Fibroblast of the aortic adventitia (primary cell): ENCODE measurements around the gene TP53. TPM values are rescaled to one million over a fixed set of nuclear protein-coding genes. Genes with fewer than 3 reads are reported as not detected.
"Not testable (repeated sequence)": the region's sequence is repeated elsewhere in the genome, so short reads cannot be mapped to it uniquely, and the experiment has no call there.

Source experiments
- DNase-seq: peaks from one replicate; pipeline ENCODE4 v3.0.0-alpha.2; 2010; ENCODE audit warnings: low read depth
- H3K4me3 ChIP-seq: 2 replicates; pipeline ENCODE4 v1.5.1; 2011; ENCODE audit warnings: low read depth, mild to moderate bottlenecking, control low read depth, low read length, moderate library complexity
- total RNA-seq: library from RNA; depleted of rRNA; stranded (reverse); fragments of >200 nt; gene quantifications from 2 replicates; pipeline ENCODE4 v1.2.3, GENCODE V29; 2012; ENCODE audit warnings: low replicate concordance
- TF ChIP-seq, protein P1 (sequence below): IDR thresholded peaks from 2 replicates; pipeline ENCODE4 v1.5.1; 2011; ENCODE audit warnings: mild to moderate bottlenecking, low read length, control low read depth, inconsistent platforms; ENCODE audit not compliant: insufficient read depth

Gene TP53
- total RNA-seq, 1 donor: 68.7 TPM

DNA sequence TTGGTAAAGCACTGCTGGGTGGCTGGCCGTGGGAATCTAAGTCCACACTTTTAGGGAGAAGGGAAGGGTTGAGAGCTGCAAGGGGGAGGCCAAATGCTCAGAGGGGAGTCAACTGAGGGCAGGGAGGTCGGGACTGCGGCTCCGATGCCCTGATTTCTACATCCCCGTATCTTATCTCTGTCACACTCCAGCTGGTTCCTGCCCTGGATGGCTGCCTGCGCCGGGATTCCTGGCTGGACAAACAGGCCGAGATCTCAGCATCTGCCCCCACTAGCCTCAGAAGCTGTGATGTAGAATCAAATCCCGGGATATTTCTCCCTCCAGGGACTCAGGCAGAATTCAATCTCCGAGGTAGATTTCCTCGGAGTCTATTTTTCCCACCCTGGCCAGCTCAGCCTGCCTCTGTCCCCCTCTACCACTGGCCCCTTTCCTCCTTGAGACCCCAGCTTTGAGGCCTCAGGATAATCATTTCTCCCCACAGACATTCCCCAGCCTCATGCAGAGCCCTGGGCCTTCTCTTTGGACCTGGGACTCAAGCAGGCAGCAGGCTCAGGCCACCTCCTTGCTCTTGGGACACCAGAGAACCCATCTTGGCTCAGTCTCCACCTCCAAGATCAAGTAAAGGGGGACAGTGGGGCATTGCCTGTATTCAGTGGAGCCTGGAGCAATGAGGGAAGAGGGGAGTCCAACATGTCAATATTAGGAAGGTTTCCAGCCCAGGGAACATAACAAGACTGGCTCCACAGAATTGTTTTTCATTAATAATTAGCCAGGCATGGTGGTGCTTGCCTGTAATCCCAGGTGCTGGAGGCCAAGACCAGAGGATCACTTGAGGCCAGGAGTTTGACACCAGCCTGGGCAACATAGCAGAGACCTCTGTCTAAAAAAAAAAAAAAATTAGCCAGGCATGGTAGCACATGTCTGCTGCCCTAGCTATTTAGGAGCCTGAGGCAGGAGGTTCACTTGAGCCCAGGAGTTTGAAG is 55.6 kb downstream of the TP53 start:
- TF ChIP-seq, protein P1, sequence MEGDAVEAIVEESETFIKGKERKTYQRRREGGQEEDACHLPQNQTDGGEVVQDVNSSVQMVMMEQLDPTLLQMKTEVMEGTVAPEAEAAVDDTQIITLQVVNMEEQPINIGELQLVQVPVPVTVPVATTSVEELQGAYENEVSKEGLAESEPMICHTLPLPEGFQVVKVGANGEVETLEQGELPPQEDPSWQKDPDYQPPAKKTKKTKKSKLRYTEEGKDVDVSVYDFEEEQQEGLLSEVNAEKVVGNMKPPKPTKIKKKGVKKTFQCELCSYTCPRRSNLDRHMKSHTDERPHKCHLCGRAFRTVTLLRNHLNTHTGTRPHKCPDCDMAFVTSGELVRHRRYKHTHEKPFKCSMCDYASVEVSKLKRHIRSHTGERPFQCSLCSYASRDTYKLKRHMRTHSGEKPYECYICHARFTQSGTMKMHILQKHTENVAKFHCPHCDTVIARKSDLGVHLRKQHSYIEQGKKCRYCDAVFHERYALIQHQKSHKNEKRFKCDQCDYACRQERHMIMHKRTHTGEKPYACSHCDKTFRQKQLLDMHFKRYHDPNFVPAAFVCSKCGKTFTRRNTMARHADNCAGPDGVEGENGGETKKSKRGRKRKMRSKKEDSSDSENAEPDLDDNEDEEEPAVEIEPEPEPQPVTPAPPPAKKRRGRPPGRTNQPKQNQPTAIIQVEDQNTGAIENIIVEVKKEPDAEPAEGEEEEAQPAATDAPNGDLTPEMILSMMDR: no peak
- H3K4me3 ChIP-seq: no peak overlapping the region
- DNase-seq: no peak

GRCh38 chr17:7629939-7630571 is 57.2 kb downstream of the TP53 start, which contains the start of gene SHBG:
Gene SHBG, plus strand, starts transcription at chr17:7630135. Its CDS starts 38 bp downstream, at chr17:7630173.
- no peak within 1 kb of the TSS for H3K4me3 ChIP-seq
- TF ChIP-seq, protein P1: no peak
- no peak for DNase-seq

DNA sequence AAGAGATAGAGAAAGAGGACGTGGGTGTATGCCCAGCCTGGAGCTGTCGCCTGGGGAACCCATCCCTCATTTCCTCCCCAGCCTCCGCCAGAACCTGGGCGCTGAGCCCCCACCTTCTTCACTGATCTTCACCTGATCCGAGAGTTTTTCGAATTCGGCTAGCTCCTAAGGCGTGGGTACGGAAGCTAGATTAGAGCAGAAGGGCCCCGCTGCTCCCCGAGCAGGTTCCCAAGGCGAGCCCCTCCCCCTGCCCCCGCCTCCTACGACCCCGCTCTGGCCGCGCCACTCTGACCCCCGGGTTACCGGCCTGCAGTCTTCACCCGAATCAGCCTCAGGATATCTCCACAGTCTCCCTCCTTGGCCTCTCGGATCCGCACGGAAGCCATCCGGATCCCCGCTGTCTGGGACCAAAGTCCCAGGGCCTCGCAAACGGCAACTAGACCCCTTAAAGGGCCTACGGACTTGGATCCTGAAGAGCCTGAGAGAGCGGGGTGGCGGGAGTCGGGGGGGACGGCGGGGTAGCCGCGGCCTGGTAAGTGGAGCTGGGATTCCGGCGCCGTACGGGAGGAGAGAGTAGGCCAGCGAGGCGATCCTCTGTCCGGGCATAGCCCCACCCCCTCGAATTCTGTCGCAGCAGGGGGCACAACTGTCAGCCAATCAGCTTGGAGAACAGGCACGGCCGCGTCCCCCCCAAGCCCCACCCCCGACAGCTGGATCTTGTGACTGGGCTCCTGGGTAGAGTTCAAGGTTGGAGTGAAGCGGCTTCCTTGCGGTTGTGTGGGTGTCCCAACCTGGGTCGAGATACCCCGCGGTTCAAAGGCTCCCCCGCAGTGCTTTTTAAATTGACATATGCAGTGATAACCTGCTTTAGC is 59.8 kb downstream of the TP53 start, which contains the start of gene SAT2:
SAT2 (minus strand) TSS at position 572 of the 872 bp plus-strand sequence; CDS start at position 386, 186 bp downstream.
- TF ChIP-seq, protein P1: no peak
- H3K4me3 ChIP-seq: peak within 1 kb of the TSS; percentile 88
- DNase-seq: peak; percentile 95

- TF ChIP-seq, protein P1: no peak
- DNase-seq: no peak
- H3K4me3 ChIP-seq: peak overlapping the region; percentile 88
These were observed 60.4 kb downstream of the TP53 start for GRCh38 chr17:7626956-7627249.

DNA sequence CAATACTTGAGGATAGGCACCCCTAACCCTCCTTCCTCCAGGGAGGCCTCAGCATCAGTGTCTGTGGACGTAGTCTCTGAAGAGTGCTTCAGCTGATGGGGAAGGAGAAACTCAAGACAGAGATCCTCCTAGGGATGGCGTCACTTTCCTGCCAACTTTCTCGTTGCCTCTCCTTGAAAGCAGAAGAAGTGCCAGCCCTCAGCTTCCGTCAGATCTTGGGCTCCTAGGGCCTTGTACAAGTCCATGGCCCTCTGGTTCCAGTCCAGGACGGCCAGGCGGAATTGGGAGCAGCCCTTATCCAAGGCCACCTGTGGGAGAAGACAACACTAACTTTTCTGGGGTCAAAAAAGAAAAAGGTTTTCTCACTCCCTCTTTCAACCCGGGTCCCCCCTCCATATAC is 61.0 kb downstream of the TP53 start:
- H3K4me3 ChIP-seq: peak overlapping the region; percentile 88
- TF ChIP-seq, protein P1: no peak
- no peak for DNase-seq

- not testable (repeated sequence) for H3K4me3 ChIP-seq, DNase-seq
These were observed 61.5 kb downstream of the TP53 start for GRCh38 chr17:7625749-7626148.
